ENCODE measurements around the gene CROCC.
"Not testable (repeated sequence)": the region's sequence is repeated elsewhere in the genome, so short reads cannot be mapped to it uniquely, and the experiment has no call there.

The CROCC gene

GRCh38 chr1:16898298-16898697 is 23.4 kb upstream of the CROCC start:
- H3K27me3 ChIP-seq (replicated peaks); in situ Hi-C loops (cut with HindIII; ENCODE audit: low pct_ligation_motif_present, low sequenced_read_pairs); H3K36me3 ChIP-seq (replicated peaks); H3K4me3 ChIP-seq (ENCODE audit: low read depth, low read length); DNase-seq; H3K27ac ChIP-seq: not testable (repeated sequence)

- H3K36me3 ChIP-seq (replicated peaks); H3K27ac ChIP-seq; H3K27me3 ChIP-seq (replicated peaks); in situ Hi-C loops (cut with HindIII; ENCODE audit: low pct_ligation_motif_present, low sequenced_read_pairs); H3K4me3 ChIP-seq (ENCODE audit: low read depth, low read length); DNase-seq: not testable (repeated sequence)
These were observed 22.7 kb upstream of the CROCC start for GRCh38 chr1:16899020-16899419.

GRCh38 chr1:16900751-16901150 is 21.0 kb upstream of the CROCC start:
- Histone ChIP-seq H3K36me3 (replicated peaks) (no peaks in the 10 kb centered on the region), H3K27me3 (replicated peaks) (no peaks in the 10 kb centered on the region), H3K27ac (no peak overlapping the region), H3K4me3 (ENCODE audit: low read depth, low read length) (no peak overlapping the region)
- in situ Hi-C loops (cut with HindIII; ENCODE audit: low pct_ligation_motif_present, low sequenced_read_pairs) = no loop called here
- TF ChIP-seq CTCF (IDR thresholded peaks at IDR 0.05; ENCODE audit: low read depth, low read length, missing control alignments) = no peak
- DNase-seq = no peak

GRCh38 chr1:16901371-16901770 is 20.4 kb upstream of the CROCC start:
- H3K27ac ChIP-seq; in situ Hi-C loops (cut with HindIII; ENCODE audit: low pct_ligation_motif_present, low sequenced_read_pairs); DNase-seq; H3K27me3 ChIP-seq (replicated peaks); H3K36me3 ChIP-seq (replicated peaks); H3K4me3 ChIP-seq (ENCODE audit: low read depth, low read length): not testable (repeated sequence)

- TF ChIP-seq CTCF (IDR thresholded peaks at IDR 0.05; ENCODE audit: low read depth, low read length, missing control alignments) = peak; percentile 6
- in situ Hi-C loops (cut with HindIII; ENCODE audit: low pct_ligation_motif_present, low sequenced_read_pairs) = no loop called here
- peak; percentile 79 for DNase-seq
- H3K4me3 ChIP-seq (ENCODE audit: low read depth, low read length) = no peak overlapping the region
- no peaks in the 10 kb centered on the region for H3K36me3 ChIP-seq (replicated peaks)
- H3K27ac ChIP-seq = peak overlapping the region; percentile 100
- no peaks in the 10 kb centered on the region for H3K27me3 ChIP-seq (replicated peaks)
These were observed 18.7 kb upstream of the CROCC start for GRCh38 chr1:16903054-16903453.

GRCh38 chr1:16903458-16903796 is 18.3 kb upstream of the CROCC start:
- Histone ChIP-seq H3K4me3 (ENCODE audit: low read depth, low read length) (peak overlapping the region; percentile 63), H3K27ac (peak overlapping the region; percentile 100), H3K36me3 (replicated peaks) (no peaks in the 10 kb centered on the region), H3K27me3 (replicated peaks) (no peaks in the 10 kb centered on the region)
- no peak for TF ChIP-seq CTCF (IDR thresholded peaks at IDR 0.05; ENCODE audit: low read depth, low read length, missing control alignments)
- in situ Hi-C loops (cut with HindIII; ENCODE audit: low pct_ligation_motif_present, low sequenced_read_pairs) = no loop called here
- DNase-seq = no peak

GRCh38 chr1:16904560-16905109 is 17.1 kb upstream of the CROCC start:
- Histone ChIP-seq H3K36me3 (replicated peaks) (no peaks in the 10 kb centered on the region), H3K27me3 (replicated peaks) (no peaks in the 10 kb centered on the region), H3K27ac (peak overlapping the region; percentile 100), H3K4me3 (ENCODE audit: low read depth, low read length) (peak overlapping the region; percentile 63)
- no peak for TF ChIP-seq CTCF (IDR thresholded peaks at IDR 0.05; ENCODE audit: low read depth, low read length, missing control alignments)
- in situ Hi-C loops (cut with HindIII; ENCODE audit: low pct_ligation_motif_present, low sequenced_read_pairs) = no loop called here
- peak; percentile 100 for DNase-seq

Data from brain microvascular endothelial cell (primary cell).